Common myeloid progenitor, CD34-positive (primary cell): Measurements from ENCODE around the gene GFAP.

Source experiments
- CTCF ChIA-PET: fragments of 350-600 bp; sonication (Branson Sonifier 250); formaldehyde crosslinking; loops from one replicate; lab custom pipeline; 2021; ENCODE audit warnings: antibody characterized with exemption; lab: Charles Lee
- POLR2A ChIA-PET: fragments of 350-600 bp; sonication (Branson Sonifier 250); formaldehyde crosslinking; loops from one replicate; lab custom pipeline; 2021; ENCODE audit warnings: antibody characterized with exemption; lab: Charles Lee
- DNase-seq, 3 donors: peaks; one replicate each; pipeline versions ENCODE4 v3.0.0 to v3.0.0-alpha.2; 2013
- H3K27ac ChIP-seq, 2 experiments: 1 replicate in 1 of 2; 2 replicates in 1 of 2; pipeline ENCODE4 v1.7.0; 2013; ENCODE audit warnings: inconsistent platforms in 2 of 2, low read length in 2 of 2, mild to moderate bottlenecking in 2 of 2, low read depth in 1 of 2, moderate library complexity in 1 of 2; ENCODE audit not compliant: severe bottlenecking in 2 of 2, insufficient read depth in 1 of 2, poor library complexity in 1 of 2
- H3K27me3 ChIP-seq, 5 experiments: replicated peaks in 2 of 5; 1 replicate in 3 of 5; 2 replicates in 2 of 5; pipeline versions ENCODE4 v1.6.1 to v1.7.0; 2013; ENCODE audit warnings: low read length in 4 of 5, mild to moderate bottlenecking in 2 of 5, moderate library complexity in 2 of 5, inconsistent platforms in 1 of 5; ENCODE audit not compliant: insufficient read depth in 5 of 5, control insufficient read depth in 4 of 5
- H3K36me3 ChIP-seq, 4 experiments: 1 replicate in 2 of 4; 2 replicates in 2 of 4; pipeline versions ENCODE4 v1.6.1 to v1.7.0; 2013; ENCODE audit warnings: low read length in 3 of 4, control low read depth in 1 of 4, mild to moderate bottlenecking in 1 of 4; ENCODE audit not compliant: control insufficient read depth in 4 of 4, insufficient read depth in 4 of 4
- H3K4me1 ChIP-seq, 4 experiments: 1 replicate in 3 of 4; 2 replicates in 1 of 4; pipeline versions ENCODE4 v1.6.1 to v1.7.1; 2013; ENCODE audit warnings: low read length in 3 of 4, mild to moderate bottlenecking in 3 of 4, control low read depth in 1 of 4, inconsistent platforms in 1 of 4, moderate library complexity in 1 of 4; ENCODE audit not compliant: control insufficient read depth in 4 of 4, insufficient read depth in 4 of 4; ENCODE audit errors: control extremely low read depth in 1 of 4
- H3K4me3 ChIP-seq, 7 experiments: 1 replicate in 4 of 7; 2 replicates in 3 of 7; pipeline versions ENCODE4 v1.5.1 to v1.7.0; 2013; ENCODE audit warnings: mild to moderate bottlenecking in 7 of 7, low read length in 6 of 7, moderate library complexity in 6 of 7, inconsistent platforms in 2 of 7, low read depth in 2 of 7, control low read depth in 1 of 7; ENCODE audit not compliant: insufficient read depth in 4 of 7, control insufficient read depth in 1 of 7; ENCODE audit errors: extremely low read depth in 1 of 7
- H3K9me3 ChIP-seq, 5 experiments: 1 replicate in 4 of 5; 2 replicates in 1 of 5; pipeline versions ENCODE4 v1.6.1 to v1.7.1; 2013; ENCODE audit warnings: low read length in 4 of 5, mild to moderate bottlenecking in 2 of 5, inconsistent platforms in 1 of 5, low read depth in 1 of 5, moderate library complexity in 1 of 5; ENCODE audit not compliant: control insufficient read depth in 4 of 5, insufficient read depth in 2 of 5; ENCODE audit errors: control extremely low read depth in 1 of 5
- WGBS: methylation state at CpG from one replicate; pipeline ENCODE4 v1.1.5; 2013; ENCODE audit not compliant: insufficient coverage; 5-methylcytosine and 5-hydroxymethylcytosine counted together

GFAP gene

DNA sequence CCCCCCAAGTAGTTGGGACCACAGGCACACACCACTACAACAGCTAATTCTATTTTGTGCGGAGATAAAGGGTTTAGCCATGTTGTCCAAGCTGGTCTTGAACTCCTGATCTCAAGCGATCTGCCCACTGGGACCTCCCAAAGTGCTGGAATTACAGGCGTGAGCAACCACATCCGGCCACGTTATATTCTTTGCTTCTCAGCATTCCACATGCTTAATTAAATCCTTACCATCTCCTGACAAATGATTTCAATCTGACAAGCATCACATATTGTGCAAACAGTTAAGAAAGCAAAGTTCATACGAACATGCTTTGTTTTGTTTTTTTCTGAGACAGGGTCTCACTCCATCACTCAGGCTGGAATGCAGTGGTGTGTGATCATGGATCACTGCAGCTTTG is 49.4 kb downstream of the GFAP start:
- no peak for DNase-seq
- Histone ChIP-seq H3K4me3 (no peak overlapping the region), H3K9me3 (no peaks in the 10 kb centered on the region), H3K36me3 (peaks cover 24 to 84% (median 59%) of the 10 kb centered on the region in 4 experiments), H3K27me3 (no peaks in the 10 kb centered on the region), H3K27ac (no peak overlapping the region), H3K4me1 (no peaks in the 10 kb centered on the region)
- 95% methylated on average over 6 of the region's 6 CpGs for WGBS
- ChIA-PET CTCF (interaction anchor here (0.6 to 10.6 kb wide), 8 partner anchors 9 to 133 kb away, joined by 3 to 192 read pairs (median 6); no protein-coding TSS in a partner anchor), POLR2A (no interaction called here)

DNA sequence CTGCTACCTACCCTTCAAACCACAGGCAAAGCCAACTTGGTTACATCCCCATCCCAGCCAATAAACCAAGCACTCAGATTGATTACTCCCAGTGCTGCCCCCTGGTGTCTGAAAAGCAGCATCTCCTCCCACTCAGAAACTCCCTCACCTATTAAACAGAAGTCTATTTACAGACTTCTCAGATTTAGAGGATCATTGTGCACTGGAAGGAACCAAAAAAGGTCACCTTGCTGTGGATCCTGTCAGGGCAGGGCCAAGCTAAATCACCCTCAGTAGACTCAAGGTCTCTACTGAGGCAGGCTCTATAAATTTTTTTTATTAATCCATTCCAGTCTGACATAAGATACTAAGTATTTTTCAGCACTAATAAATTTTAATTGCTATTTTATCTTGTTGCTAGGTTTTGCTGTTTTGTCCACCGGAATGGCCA is 50.1 kb downstream of the GFAP start:
- no peak overlapping the region for H3K27ac ChIP-seq
- CTCF ChIA-PET: interaction anchor here (0.7 to 10.6 kb wide), 13 partner anchors 8 to 329 kb away, joined by 3 to 192 read pairs (median 4); no protein-coding TSS in a partner anchor
- POLR2A ChIA-PET: no interaction called here
- H3K36me3 ChIP-seq: peaks cover 26 to 88% (median 63%) of the 10 kb centered on the region in 4 experiments
- peak; percentile 72 to 86 (median 78) for DNase-seq
- no peaks in the 10 kb centered on the region for H3K27me3 ChIP-seq
- no CpG with 5 or more reads among the region's 1 CpG for WGBS
- no peak overlapping the region for H3K4me3 ChIP-seq
- no peaks in the 10 kb centered on the region for H3K4me1 ChIP-seq
- H3K9me3 ChIP-seq: no peaks in the 10 kb centered on the region

DNA sequence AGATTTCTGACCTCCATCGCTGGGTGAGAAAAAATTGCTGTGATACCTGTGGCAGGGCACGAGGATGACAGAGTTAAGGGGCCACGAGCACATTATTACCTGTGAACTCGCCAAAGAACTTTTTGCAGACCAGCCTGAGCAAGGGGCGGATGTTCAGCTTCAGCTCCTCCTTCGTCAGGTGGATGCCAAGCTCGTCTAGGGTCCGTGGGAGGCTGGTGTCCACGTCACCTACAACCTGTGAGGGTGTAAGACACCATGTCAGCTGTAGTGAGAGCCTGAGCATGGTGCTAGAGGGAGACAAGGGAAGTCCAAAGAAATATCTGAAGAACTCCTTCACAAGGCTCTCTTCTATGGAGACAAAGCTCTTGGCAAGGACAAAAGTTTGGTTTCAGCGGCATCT is 50.5 kb downstream of the GFAP start:
- Histone ChIP-seq H3K4me1 (no peaks in the 10 kb centered on the region), H3K36me3 (peaks cover 25 to 88% (median 65%) of the 10 kb centered on the region in 4 experiments), H3K4me3 (no peak overlapping the region), H3K9me3 (no peaks in the 10 kb centered on the region), H3K27ac (no peak overlapping the region), H3K27me3 (no peaks in the 10 kb centered on the region)
- ChIA-PET CTCF (interaction anchor here (0.7 to 10.6 kb wide), 11 partner anchors 13 to 328 kb away, joined by 3 to 192 read pairs (median 3); no protein-coding TSS in a partner anchor), POLR2A (no interaction called here)
- 90% methylated on average over 7 of the region's 10 CpGs for WGBS
- no peak for DNase-seq

DNA sequence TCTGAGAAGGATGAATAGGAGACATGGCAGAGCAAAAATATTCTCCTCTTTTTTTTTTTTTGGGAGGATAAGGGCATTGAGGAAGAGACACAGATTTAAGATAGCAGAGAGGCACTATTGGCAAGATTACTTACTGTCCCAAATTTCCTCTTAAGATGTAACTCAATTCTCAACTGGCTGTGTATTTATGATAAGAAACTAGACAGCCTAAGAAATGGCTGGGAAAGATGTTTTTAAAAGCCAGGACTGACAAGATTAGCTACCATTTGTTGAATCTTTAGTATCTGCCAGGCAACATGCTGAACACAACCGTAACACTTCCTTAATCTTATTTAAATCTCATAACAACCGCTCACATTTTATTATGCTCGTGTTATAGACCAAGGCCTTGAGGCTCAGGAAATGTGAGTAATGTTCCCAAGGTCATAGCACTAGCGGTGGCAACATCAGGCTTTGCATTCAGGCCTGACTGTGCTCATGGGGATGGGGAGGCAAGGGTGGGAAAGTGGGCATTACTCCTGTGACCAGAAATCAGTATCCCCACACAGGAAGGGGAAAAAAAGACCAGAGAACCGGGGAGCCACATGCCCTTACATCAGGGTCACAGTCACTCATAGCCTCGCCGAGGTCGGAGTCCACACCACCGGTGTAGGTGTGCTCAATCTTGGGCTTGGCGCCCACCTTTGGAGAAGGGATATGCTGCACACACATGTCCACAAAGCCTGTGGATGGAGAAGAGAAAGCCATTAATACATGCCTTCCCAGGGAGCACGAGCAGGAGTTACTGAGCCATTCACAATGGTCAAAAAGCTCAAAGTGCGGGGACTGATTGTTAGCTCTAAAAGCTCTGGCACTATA is 52.0 kb downstream of the GFAP start:
- ChIA-PET CTCF (interaction anchor here (0.6 to 10.6 kb wide), 9 partner anchors 16 to 157 kb away, joined by 3 to 192 read pairs (median 4); partner anchors contain the start of gene HIGD1B), POLR2A (no interaction called here)
- no peaks in the 10 kb centered on the region for H3K4me1 ChIP-seq
- H3K36me3 ChIP-seq: peaks cover 30 to 88% (median 70%) of the 10 kb centered on the region in 4 experiments
- no peaks in the 10 kb centered on the region for H3K9me3 ChIP-seq
- WGBS: 100% methylated on average over 8 of the region's 12 CpGs
- H3K27ac ChIP-seq: no peak overlapping the region
- no peak for DNase-seq
- H3K27me3 ChIP-seq: no peaks in the 10 kb centered on the region
- H3K4me3 ChIP-seq: no peak overlapping the region

DNA sequence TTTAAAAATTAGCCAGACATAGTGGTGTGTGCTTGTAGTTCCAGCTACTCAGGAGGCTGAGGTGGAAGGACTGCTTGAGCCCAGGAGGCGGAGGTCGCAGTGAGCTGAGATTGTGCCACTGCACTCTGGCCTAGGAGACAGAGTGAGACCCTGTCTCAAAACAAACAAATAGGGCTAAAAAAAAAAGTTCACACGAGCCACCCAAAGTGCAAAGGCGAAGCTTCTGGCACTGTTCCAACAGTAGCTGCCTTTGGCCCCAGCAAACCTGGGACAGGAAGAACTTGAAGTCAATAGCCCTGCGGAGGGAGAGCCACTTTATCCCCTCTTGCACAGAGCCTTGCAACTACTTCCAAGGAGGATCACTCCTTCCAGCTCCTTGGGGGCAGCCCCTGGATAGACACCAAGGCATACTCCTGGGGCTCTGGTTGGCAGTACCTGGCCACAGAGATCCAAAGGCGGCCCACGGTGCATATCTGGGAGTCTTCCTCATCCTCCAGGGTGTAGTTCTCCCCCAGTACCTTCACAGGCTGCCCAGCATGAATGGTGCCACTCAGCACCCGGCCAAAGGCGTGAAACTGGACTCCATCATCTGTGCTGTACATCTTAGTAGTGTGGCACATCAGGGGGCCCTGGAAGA is 52.9 kb downstream of the GFAP start:
- no peaks in the 10 kb centered on the region for H3K4me1 ChIP-seq
- DNase-seq: no peak
- ChIA-PET POLR2A (no interaction called here), CTCF (interaction anchor here (0.9 to 10.6 kb wide), 6 partner anchors 15 to 158 kb away, joined by 3 to 192 read pairs (median 4); partner anchors contain the start of gene HIGD1B)
- H3K36me3 ChIP-seq: peaks cover 31 to 85% (median 71%) of the 10 kb centered on the region in 4 experiments
- H3K27me3 ChIP-seq: no peaks in the 10 kb centered on the region
- 99% methylated on average over 8 of the region's 9 CpGs for WGBS
- H3K9me3 ChIP-seq: no peaks in the 10 kb centered on the region
- no peak overlapping the region for H3K27ac ChIP-seq
- no peak overlapping the region for H3K4me3 ChIP-seq

DNA sequence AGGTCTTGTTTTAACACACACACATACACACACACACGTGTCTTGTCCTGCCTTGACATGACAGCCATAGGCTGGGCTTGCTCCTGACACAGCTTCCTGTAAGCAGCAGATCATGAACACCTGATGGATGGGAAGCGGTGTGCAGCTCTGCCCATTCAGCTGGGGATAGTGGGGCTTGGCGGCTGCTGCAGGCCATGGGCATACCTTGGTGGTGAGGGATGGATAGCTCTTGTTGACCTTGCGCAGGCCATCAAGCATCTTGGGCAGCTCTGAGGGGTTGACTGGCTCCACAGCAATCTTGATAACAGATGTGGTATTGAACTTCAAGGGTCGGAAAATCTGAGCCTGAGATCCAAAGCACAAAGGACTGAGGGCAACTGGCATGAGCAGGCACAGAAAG is 55.6 kb downstream of the GFAP start:
- CTCF ChIA-PET: interaction anchor here (1.0 to 2.2 kb wide), 3 partner anchors 19 to 87 kb away, joined by 3 to 8 read pairs (median 5); no protein-coding TSS in a partner anchor
- 100% methylated on average over 2 of the region's 5 CpGs for whole genome bisulfite sequencing

More for the DNA sequence above, 55.6 kb downstream of the GFAP start:
- peaks cover 34 to 89% (median 76%) of the 10 kb centered on the region in 4 experiments for H3K36me3 ChIP-seq
- no peaks in the 10 kb centered on the region for H3K4me1 ChIP-seq
- no peak overlapping the region for H3K27ac ChIP-seq
- POLR2A ChIA-PET: no interaction called here
- no peaks in the 10 kb centered on the region for H3K9me3 ChIP-seq
- no peak overlapping the region for H3K4me3 ChIP-seq
- DNase-seq: no peak
- no peaks in the 10 kb centered on the region for H3K27me3 ChIP-seq
